Retinal pigment epithelial cell (primary cell): ENCODE results near the gene CDKN2A.

Experiments used
- DNase-seq: peaks from one replicate; pipeline ENCODE4 v3.0.0-alpha.2; 2010; ENCODE audit warnings: low read depth
- H3K4me3 ChIP-seq: 2 replicates; pipeline ENCODE4 v1.5.1; 2011; ENCODE audit warnings: mild to moderate bottlenecking, low read length, control low read depth, moderate library complexity
- CTCF ChIP-seq: conservative IDR thresholded peaks from 2 replicates; pipeline ENCODE4 v1.5.1; 2011; ENCODE audit warnings: low read depth, low read length, control low read depth, inconsistent platforms

The CDKN2A gene

DNA sequence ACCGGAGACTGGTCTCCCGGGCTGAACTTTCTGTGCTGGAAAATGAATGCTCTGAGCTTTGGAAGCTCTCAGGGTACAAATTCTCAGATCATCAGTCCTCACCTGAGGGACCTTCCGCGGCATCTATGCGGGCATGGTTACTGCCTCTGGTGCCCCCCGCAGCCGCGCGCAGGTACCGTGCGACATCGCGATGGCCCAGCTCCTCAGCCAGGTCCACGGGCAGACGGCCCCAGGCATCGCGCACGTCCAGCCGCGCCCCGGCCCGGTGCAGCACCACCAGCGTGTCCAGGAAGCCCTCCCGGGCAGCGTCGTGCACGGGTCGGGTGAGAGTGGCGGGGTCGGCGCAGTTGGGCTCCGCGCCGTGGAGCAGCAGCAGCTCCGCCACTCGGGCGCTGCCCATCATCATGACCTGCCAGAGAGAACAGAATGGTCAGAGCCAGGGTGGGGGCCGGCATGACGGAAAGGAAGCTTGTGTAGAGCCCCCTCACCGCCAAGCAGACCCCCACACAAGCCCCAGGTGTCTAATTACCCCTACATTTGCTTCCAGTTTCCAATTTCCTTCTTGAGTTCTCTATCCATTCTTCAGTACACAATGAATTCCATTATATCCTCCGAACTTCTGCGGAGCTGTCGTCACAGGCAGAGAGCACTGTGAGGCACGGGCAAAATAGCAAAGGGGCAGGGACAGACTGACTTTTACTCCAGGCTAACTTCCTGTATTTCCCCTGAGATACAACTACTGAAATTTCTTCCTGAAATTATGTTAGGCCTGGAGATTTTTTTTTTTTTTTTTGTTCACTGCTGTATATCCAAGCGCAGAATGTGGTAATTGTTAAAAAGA is 23.2 kb downstream of the CDKN2A start:
- H3K4me3 ChIP-seq, result peak overlapping the region; percentile 5
- TF ChIP-seq CTCF, result no peak
- no peak for DNase-seq

DNA sequence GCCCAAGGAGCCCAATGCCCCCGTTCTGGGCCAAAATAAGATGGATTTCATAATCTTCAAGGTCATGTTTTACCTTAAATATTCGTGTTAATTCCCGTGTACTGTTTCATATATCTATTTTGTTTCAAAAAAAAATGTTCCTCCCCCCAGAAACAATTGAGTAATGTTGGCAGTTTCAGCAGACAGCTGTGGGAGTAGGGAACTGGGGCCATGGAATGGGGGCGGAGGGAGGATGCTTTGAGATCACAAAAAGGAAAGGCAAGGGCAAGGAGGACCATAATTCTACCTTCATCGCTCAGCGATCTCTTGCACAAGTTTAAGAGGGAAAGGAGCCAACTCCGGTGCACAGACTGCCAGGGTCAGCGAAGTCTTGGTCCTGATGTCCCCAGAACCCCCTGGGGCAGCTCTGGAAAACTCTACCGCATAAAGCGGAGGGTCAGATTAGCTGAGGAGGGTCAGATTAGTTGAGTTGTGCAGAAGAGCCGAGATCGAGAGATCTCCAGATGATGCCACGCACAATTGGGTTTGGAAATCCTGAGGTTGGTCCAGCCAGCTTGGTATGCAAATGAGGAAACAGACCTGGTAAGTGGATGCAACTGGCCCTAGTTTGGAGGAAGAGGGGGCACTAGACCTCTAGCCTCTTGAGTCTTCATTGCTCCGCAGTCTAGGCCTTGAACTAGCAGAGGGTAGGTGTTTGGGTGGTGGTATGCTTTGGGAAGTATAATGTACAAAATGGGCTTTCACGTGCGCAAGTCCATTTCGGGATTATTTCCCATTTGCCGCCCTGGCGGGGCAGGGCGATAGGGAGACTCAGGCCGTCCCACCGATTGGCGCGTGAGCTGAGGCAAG is 24.0 kb downstream of the CDKN2A start:
- no peak for DNase-seq
- TF ChIP-seq CTCF, result no peak
- no peak overlapping the region for H3K4me3 ChIP-seq

GRCh38 chr9:21969011-21969940 is 24.9 kb downstream of the CDKN2A start:
- no peak for DNase-seq
- no peak overlapping the region for H3K4me3 ChIP-seq
- no peak for TF ChIP-seq CTCF

DNA sequence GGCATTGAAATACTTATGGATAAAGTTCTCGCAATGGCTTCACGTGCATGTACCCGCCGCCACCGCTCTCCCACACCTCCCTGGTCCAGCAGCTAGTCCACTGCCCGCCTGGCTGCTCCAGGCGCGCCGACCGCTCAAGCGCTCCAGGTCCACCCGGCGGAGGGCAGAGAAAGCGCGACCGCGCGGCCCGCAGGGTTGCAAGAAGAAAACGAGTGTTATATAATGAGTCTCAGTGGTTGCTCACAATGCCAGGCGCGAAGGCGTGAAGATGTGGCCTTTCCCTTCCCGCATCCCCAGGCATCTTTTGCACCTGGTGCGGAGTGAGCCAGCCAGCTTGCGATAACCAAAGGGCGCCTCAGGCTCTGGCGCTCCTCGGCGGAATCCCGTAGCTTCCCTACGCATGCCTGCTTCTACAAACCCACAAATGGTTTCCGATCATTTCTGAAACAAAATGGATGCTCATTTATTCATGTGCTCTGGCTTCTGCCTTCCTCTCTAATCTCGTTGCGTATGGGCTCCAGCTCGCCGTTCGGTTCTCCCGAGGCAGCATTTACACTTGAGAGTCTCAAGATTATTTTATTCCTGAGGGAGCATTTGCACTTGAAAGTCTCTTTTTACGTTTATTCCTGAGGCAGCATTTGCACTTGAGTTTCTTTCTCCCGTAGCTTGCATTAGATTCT is 25.7 kb downstream of the CDKN2A start:
- no peak for TF ChIP-seq CTCF
- H3K4me3 ChIP-seq, result peak overlapping the region; percentile 18
- no peak for DNase-seq

- H3K4me3 ChIP-seq, result no peak overlapping the region
- no peak for DNase-seq
- TF ChIP-seq CTCF, result no peak
These were observed 26.5 kb downstream of the CDKN2A start for GRCh38 chr9:21967702-21968101.

DNA sequence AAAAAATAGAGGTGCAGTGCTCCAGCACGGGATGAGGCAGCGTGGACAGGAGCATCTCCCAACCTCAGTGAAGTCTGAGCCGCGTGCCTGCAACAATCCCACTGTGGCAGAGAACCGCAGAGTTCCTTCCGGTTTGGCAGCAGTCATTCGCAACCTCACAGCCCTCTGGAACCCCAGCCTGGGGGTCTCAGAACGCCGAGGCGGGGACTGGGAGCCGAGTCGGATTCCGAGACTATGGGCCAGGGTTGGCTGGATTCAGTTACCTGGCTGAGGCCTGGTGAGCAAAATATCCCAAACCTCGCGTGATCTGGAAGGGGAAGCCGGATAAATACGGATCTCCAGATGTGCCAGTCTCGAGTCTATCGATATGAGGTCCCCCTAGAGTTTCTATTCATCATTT is 27.0 kb downstream of the CDKN2A start:
- no peak overlapping the region for H3K4me3 ChIP-seq
- no peak for TF ChIP-seq CTCF
- DNase-seq, result no peak
